Testis (tissue), 2 donors: ENCODE results near the gene GMEB2.

Experiments
- POLR2A ChIP-seq: fragments of 450-650 bp; IDR thresholded peaks from one replicate; pipeline ENCODE4 v1.6.1; 2017; ENCODE audit warnings: antibody characterized with exemption, mild to moderate bottlenecking, moderate library complexity
- TF ChIP-seq, protein P1 (sequence below), 3 experiments: fragments of 450-650 bp in 2 of 3; fragments of 200-600 bp in 1 of 3; sonication (generic) in 1 of 3; IDR thresholded peaks; one replicate each; pipeline ENCODE4 v1.5.1; 2016 to 2019; ENCODE audit warnings: antibody characterized with exemption in 3 of 3, mild to moderate bottlenecking in 2 of 3, moderate library complexity in 1 of 3

DNA sequence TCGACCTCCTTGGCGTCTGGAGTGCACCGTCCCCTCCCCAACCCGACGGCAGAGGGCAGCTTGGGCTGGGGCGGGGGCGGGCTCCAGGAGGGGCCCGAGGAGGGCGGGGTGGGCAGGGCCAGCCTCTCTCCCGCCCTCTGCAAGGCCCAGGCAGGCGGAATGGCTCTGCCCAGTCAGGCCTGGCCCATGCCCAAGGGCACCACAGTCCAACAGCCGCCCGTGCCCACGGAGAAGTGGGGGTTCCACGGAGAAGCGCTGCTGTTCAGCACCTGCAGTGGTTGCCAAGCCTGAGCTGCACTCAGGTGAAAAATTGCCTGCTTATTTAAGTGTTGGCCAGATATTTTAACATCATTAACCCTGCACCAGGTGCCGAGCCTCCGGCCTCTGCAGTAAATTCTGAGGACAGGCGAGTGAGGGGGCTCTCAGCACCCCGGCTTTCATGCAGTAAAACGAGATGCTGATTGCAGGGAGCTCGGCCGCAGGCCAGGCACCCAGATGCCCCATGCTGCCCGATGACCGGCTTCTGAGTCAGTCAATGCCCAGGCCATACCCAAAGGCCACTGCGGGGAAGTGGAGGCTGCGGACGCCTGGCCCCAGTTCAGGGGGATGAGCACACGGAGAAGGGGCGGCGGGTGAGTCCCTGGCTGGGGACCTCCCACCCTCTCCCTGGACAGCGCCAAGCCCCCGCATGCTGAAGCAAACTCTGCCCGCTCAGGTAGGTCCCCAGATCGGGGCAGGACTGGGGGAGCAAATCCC is 79.0 kb downstream of the GMEB2 start, which contains the start of gene SRMS:
- TF ChIP-seq, protein P1, sequence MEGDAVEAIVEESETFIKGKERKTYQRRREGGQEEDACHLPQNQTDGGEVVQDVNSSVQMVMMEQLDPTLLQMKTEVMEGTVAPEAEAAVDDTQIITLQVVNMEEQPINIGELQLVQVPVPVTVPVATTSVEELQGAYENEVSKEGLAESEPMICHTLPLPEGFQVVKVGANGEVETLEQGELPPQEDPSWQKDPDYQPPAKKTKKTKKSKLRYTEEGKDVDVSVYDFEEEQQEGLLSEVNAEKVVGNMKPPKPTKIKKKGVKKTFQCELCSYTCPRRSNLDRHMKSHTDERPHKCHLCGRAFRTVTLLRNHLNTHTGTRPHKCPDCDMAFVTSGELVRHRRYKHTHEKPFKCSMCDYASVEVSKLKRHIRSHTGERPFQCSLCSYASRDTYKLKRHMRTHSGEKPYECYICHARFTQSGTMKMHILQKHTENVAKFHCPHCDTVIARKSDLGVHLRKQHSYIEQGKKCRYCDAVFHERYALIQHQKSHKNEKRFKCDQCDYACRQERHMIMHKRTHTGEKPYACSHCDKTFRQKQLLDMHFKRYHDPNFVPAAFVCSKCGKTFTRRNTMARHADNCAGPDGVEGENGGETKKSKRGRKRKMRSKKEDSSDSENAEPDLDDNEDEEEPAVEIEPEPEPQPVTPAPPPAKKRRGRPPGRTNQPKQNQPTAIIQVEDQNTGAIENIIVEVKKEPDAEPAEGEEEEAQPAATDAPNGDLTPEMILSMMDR (IDR thresholded peaks at IDR 0.05) = no peak
- no peak for TF ChIP-seq POLR2A
